Duodenal mucosa (tissue), 2 donors: ENCODE results near the gene POU3F1.

Source experiments
- H3K27ac ChIP-seq: one replicate; pipeline ENCODE4 v1.7.0; 2013; ENCODE audit warnings: low read depth, low read length
- H3K27me3 ChIP-seq, 2 donors: one replicate each; pipeline ENCODE4 v1.7.0; 2013; ENCODE audit warnings: low read length in 2 of 2, control low read depth in 1 of 2; ENCODE audit not compliant: insufficient read depth in 2 of 2, control insufficient read depth in 1 of 2
- H3K36me3 ChIP-seq, 2 donors: one replicate each; pipeline ENCODE4 v1.7.0; 2013; ENCODE audit warnings: low read length in 2 of 2, control low read depth in 1 of 2; ENCODE audit not compliant: insufficient read depth in 2 of 2, control insufficient read depth in 1 of 2
- H3K4me1 ChIP-seq, 2 donors: one replicate each; pipeline ENCODE4 v1.7.0; 2013; ENCODE audit warnings: low read length in 2 of 2, control low read depth in 1 of 2; ENCODE audit not compliant: insufficient read depth in 2 of 2, control insufficient read depth in 1 of 2
- H3K4me3 ChIP-seq, 2 donors: one replicate each; pipeline ENCODE4 v1.7.0; 2013; ENCODE audit warnings: low read length in 2 of 2, low read depth in 1 of 2
- H3K9ac ChIP-seq, 2 donors: one replicate each; pipeline ENCODE4 v1.7.0; 2013; ENCODE audit warnings: low read length in 2 of 2, low read depth in 1 of 2
- H3K9me3 ChIP-seq, 2 donors: one replicate each; pipeline ENCODE4 v1.7.0; 2013; ENCODE audit warnings: low read length in 2 of 2, control low read depth in 1 of 2; ENCODE audit not compliant: control insufficient read depth in 1 of 2

POU3F1 gene

GRCh38 chr1:38061883-38062328, 15.3 kb upstream of the POU3F1 start:
- Histone ChIP-seq H3K27ac (no peak overlapping the region), H3K4me3 (no peak overlapping the region), H3K4me1 (no peaks in the 10 kb centered on the region), H3K27me3 (peaks cover 0 to 10% of the 10 kb centered on the region in 2 donors), H3K9me3 (no peaks in the 10 kb centered on the region), H3K9ac (no peak overlapping the region), H3K36me3 (no peaks in the 10 kb centered on the region)

- Histone ChIP-seq H3K27me3 (peaks cover 0 to 10% of the 10 kb centered on the region in 2 donors), H3K9me3 (no peaks in the 10 kb centered on the region), H3K36me3 (no peaks in the 10 kb centered on the region), H3K9ac (no peak overlapping the region), H3K4me3 (no peak overlapping the region), H3K4me1 (no peaks in the 10 kb centered on the region), H3K27ac (no peak overlapping the region)
Measured at GRCh38 chr1:38061290-38061689, 14.7 kb upstream of the POU3F1 start.

GRCh38 chr1:38060498-38060897, 13.9 kb upstream of the POU3F1 start:
- Histone ChIP-seq H3K36me3 (no peaks in the 10 kb centered on the region), H3K9me3 (no peaks in the 10 kb centered on the region), H3K27me3 (peaks cover 0 to 10% of the 10 kb centered on the region in 2 donors), H3K4me1 (no peaks in the 10 kb centered on the region), H3K27ac (no peak overlapping the region), H3K9ac (no peak overlapping the region), H3K4me3 (no peak overlapping the region)

- Histone ChIP-seq H3K4me3 (no peak overlapping the region), H3K9ac (no peak overlapping the region), H3K27me3 (peaks cover 0 to 7% of the 10 kb centered on the region in 2 donors), H3K27ac (no peak overlapping the region), H3K36me3 (no peaks in the 10 kb centered on the region), H3K4me1 (no peaks in the 10 kb centered on the region), H3K9me3 (no peaks in the 10 kb centered on the region)
Measured at GRCh38 chr1:38059635-38060250, 13.2 kb upstream of the POU3F1 start.

GRCh38 chr1:38055965-38056364, 9.4 kb upstream of the POU3F1 start:
- Histone ChIP-seq H3K9me3 (no peaks in the 10 kb centered on the region), H3K27me3 (peaks cover 7 to 14% of the 10 kb centered on the region in 2 donors), H3K4me1 (no peaks in the 10 kb centered on the region), H3K27ac (no peak overlapping the region), H3K9ac (no peak overlapping the region), H3K4me3 (no peak overlapping the region), H3K36me3 (no peaks in the 10 kb centered on the region)

GRCh38 chr1:38055398-38055797, 8.8 kb upstream of the POU3F1 start:
- Histone ChIP-seq H3K4me3 (no peak overlapping the region), H3K27ac (no peak overlapping the region), H3K36me3 (no peaks in the 10 kb centered on the region), H3K4me1 (no peaks in the 10 kb centered on the region), H3K9ac (no peak overlapping the region), H3K27me3 (peaks cover 7 to 9% of the 10 kb centered on the region in 2 donors), H3K9me3 (no peaks in the 10 kb centered on the region)

GRCh38 chr1:38053416-38054091, 7.0 kb upstream of the POU3F1 start:
- H3K27me3 ChIP-seq = peaks cover 18 to 21% of the 10 kb centered on the region in 2 donors
- H3K9ac ChIP-seq = no peak overlapping the region
- H3K36me3 ChIP-seq = no peaks in the 10 kb centered on the region

GRCh38 chr1:38052750-38053415, 6.3 kb upstream of the POU3F1 start:
- Histone ChIP-seq H3K36me3 (no peaks in the 10 kb centered on the region), H3K4me3 (no peak overlapping the region), H3K27ac (no peak overlapping the region), H3K4me1 (no peaks in the 10 kb centered on the region), H3K9me3 (no peaks in the 10 kb centered on the region), H3K27me3 (peaks cover 24 to 28% of the 10 kb centered on the region in 2 donors), H3K9ac (no peak overlapping the region)

More at GRCh38 chr1:38053416-38054091, 7.0 kb upstream of the POU3F1 start:
- Histone ChIP-seq H3K4me3 (no peak overlapping the region), H3K27ac (no peak overlapping the region), H3K4me1 (no peaks in the 10 kb centered on the region), H3K9me3 (no peaks in the 10 kb centered on the region)

- no peaks in the 10 kb centered on the region for H3K4me1 ChIP-seq
- no peak overlapping the region for H3K4me3 ChIP-seq
- peaks cover 30 to 34% of the 10 kb centered on the region in 2 donors for H3K27me3 ChIP-seq
- no peak overlapping the region for H3K27ac ChIP-seq
- no peak overlapping the region for H3K9ac ChIP-seq
- no peaks in the 10 kb centered on the region for H3K9me3 ChIP-seq
- H3K36me3 ChIP-seq = no peaks in the 10 kb centered on the region
Measured at GRCh38 chr1:38051079-38051543, 4.5 kb upstream of the POU3F1 start.

GRCh38 chr1:38050397-38051078, 3.9 kb upstream of the POU3F1 start:
- Histone ChIP-seq H3K4me1 (no peaks in the 10 kb centered on the region), H3K27ac (no peak overlapping the region), H3K27me3 (peaks cover 32 to 37% of the 10 kb centered on the region in 2 donors), H3K36me3 (no peaks in the 10 kb centered on the region), H3K9me3 (no peaks in the 10 kb centered on the region), H3K4me3 (no peak overlapping the region), H3K9ac (no peak overlapping the region)
